WTC11 (cell line): ENCODE measurements around the gene SERPINE1. TPM values are rescaled to one million over a fixed set of nuclear protein-coding genes. Genes with fewer than 3 reads are reported as not detected.

Source experiments
- CBFB ChIP-seq: sonication (generic); formaldehyde crosslinking; IDR thresholded peaks from 2 replicates; pipeline ENCODE4 v1.8.1; 2022; ENCODE audit warnings: mild to moderate bottlenecking, low read depth, missing genetic modification reagents
- CREM ChIP-seq: sonication (generic); formaldehyde crosslinking; IDR thresholded peaks from 2 replicates; pipeline ENCODE4 v1.8.1; 2022; ENCODE audit warnings: mild to moderate bottlenecking, missing genetic modification reagents, moderate library complexity
- E2F1 ChIP-seq: sonication (generic); formaldehyde crosslinking; IDR thresholded peaks from 2 replicates; pipeline ENCODE4 v1.8.0; 2022; ENCODE audit warnings: mild to moderate bottlenecking, missing genetic modification reagents
- ERG ChIP-seq: fragments of 250-450 bp; sonication (Bioruptor Pico); IDR thresholded peaks from 2 replicates; pipeline ENCODE4 v1.8.0; 2021; ENCODE audit warnings: mild to moderate bottlenecking
- GABPB1 ChIP-seq: sonication (generic); formaldehyde crosslinking; IDR thresholded peaks from 2 replicates; pipeline ENCODE4 v1.8.1; 2023; ENCODE audit warnings: mild to moderate bottlenecking, missing genetic modification reagents
- GTF2I ChIP-seq: fragments of 250-450 bp; sonication (Bioruptor Pico); conservative IDR thresholded peaks from 2 replicates; pipeline ENCODE4 v1.4.0; 2021; ENCODE audit warnings: mild to moderate bottlenecking
- IRF2 ChIP-seq: sonication (generic); formaldehyde crosslinking; IDR thresholded peaks from 2 replicates; pipeline ENCODE4 v1.8.0; 2022; ENCODE audit warnings: low read depth, missing genetic modification reagents, borderline replicate concordance
- MAX ChIP-seq: sonication (generic); formaldehyde crosslinking; IDR thresholded peaks from 2 replicates; pipeline ENCODE4 v1.8.0; 2022; ENCODE audit warnings: mild to moderate bottlenecking, missing genetic modification reagents
- MXD4 ChIP-seq: fragments of 250-450 bp; sonication (Bioruptor Pico); IDR thresholded peaks from 2 replicates; pipeline ENCODE4 v1.8.0; 2021; ENCODE audit warnings: mild to moderate bottlenecking, moderate library complexity, borderline replicate concordance
- NR3C1 ChIP-seq: sonication (generic); formaldehyde crosslinking; conservative IDR thresholded peaks from 2 replicates; pipeline ENCODE4 v1.8.1; 2023; ENCODE audit warnings: low read depth, mild to moderate bottlenecking, missing genetic modification reagents
- OVOL2 ChIP-seq: fragments of 250-450 bp; sonication (Bioruptor Pico); IDR thresholded peaks from 2 replicates; pipeline ENCODE4 v1.9.0; 2021; ENCODE audit warnings: mild to moderate bottlenecking, borderline replicate concordance
- PRDM15 ChIP-seq: sonication (generic); formaldehyde crosslinking; IDR thresholded peaks from 2 replicates; pipeline ENCODE4 v1.8.0; 2022; ENCODE audit warnings: missing genetic modification reagents
- PREB ChIP-seq: sonication (generic); formaldehyde crosslinking; IDR thresholded peaks from 2 replicates; pipeline ENCODE4 v1.8.1; 2022; ENCODE audit warnings: mild to moderate bottlenecking, missing genetic modification reagents, moderate library complexity, borderline replicate concordance
- RELA ChIP-seq: sonication (generic); formaldehyde crosslinking; IDR thresholded peaks from 2 replicates; pipeline ENCODE4 v1.8.1; 2022; ENCODE audit warnings: missing genetic modification reagents, mild to moderate bottlenecking, borderline replicate concordance
- SMAD3 ChIP-seq: sonication (generic); formaldehyde crosslinking; IDR thresholded peaks from 2 replicates; pipeline ENCODE4 v1.8.0; 2022; ENCODE audit warnings: missing genetic modification reagents, mild to moderate bottlenecking, borderline replicate concordance
- TEAD1 ChIP-seq: sonication (generic); formaldehyde crosslinking; IDR thresholded peaks from 2 replicates; pipeline ENCODE4 v1.8.0; 2022; ENCODE audit warnings: mild to moderate bottlenecking, missing genetic modification reagents
- TEAD4 ChIP-seq: sonication (generic); formaldehyde crosslinking; IDR thresholded peaks from 2 replicates; pipeline ENCODE4 v1.8.0; 2022; ENCODE audit warnings: mild to moderate bottlenecking, missing genetic modification reagents
- ZNF121 ChIP-seq: sonication (generic); formaldehyde crosslinking; IDR thresholded peaks from 2 replicates; pipeline ENCODE4 v1.8.0; 2023; ENCODE audit warnings: missing genetic modification reagents
- ZNF232 ChIP-seq: sonication (generic); formaldehyde crosslinking; IDR thresholded peaks from 2 replicates; pipeline ENCODE4 v1.8.0; 2022; ENCODE audit warnings: mild to moderate bottlenecking, missing genetic modification reagents
- ZNF396 ChIP-seq: fragments of 250-450 bp; sonication (Bioruptor Pico); IDR thresholded peaks from 2 replicates; pipeline ENCODE4 v1.8.0; 2021; ENCODE audit warnings: mild to moderate bottlenecking, moderate library complexity, borderline replicate concordance
- ZNF416 ChIP-seq: fragments of 250-450 bp; sonication (Bioruptor Pico); IDR thresholded peaks from 2 replicates; pipeline ENCODE4 v1.9.0; 2021; ENCODE audit warnings: mild to moderate bottlenecking, inconsistent platforms
- ZNF423 ChIP-seq: fragments of 250-450 bp; sonication (Bioruptor Pico); IDR thresholded peaks from 2 replicates; pipeline ENCODE4 v2.1.2; 2022; ENCODE audit warnings: mild to moderate bottlenecking, moderate library complexity
- total RNA-seq: library from RNA; stranded (reverse); gene quantifications from 3 replicates; pipeline ENCODE4 v1.2.3, GENCODE V29; 2021

SERPINE1 gene
- total RNA-seq, 1 experiment from 2014 or later, result 2.6 TPM

GRCh38 chr7:101126651-101127459 is at the start of gene SERPINE1 (continued):
- TF ChIP-seq PRDM15 (CRISPR knock-in tag), result no peak
- no peak for TF ChIP-seq CREM (CRISPR knock-in tag)
- peak; percentile 34 for TF ChIP-seq MAX
- no peak for TF ChIP-seq SMAD3 (CRISPR knock-in tag)
- no peak for TF ChIP-seq NR3C1 (CRISPR knock-in tag)
- TF ChIP-seq ZNF121 (CRISPR knock-in tag), result no peak
- TF ChIP-seq ERG, result no peak
- TF ChIP-seq PREB (CRISPR knock-in tag), result no peak
- no peak for TF ChIP-seq CBFB (CRISPR knock-in tag)
- no peak for TF ChIP-seq ZNF416 (CRISPR knock-in tag)
- no peak for TF ChIP-seq IRF2 (CRISPR knock-in tag)
- TF ChIP-seq RELA (CRISPR knock-in tag), result no peak
- TF ChIP-seq ZNF232 (CRISPR knock-in tag), result 0 out of 2 replicates have a peak, but pooled peaks have one; percentile 23
- TF ChIP-seq OVOL2 (CRISPR knock-in tag), result no peak
- peak; percentile 70 for TF ChIP-seq GABPB1 (CRISPR knock-in tag)
- TF ChIP-seq ZNF396, result no peak
- peak; percentile 51; the same call in 1 of the 2 replicates for TF ChIP-seq TEAD1 (CRISPR knock-in tag)
- no peak for TF ChIP-seq GTF2I (CRISPR knock-in tag)
- TF ChIP-seq TEAD4 (CRISPR knock-in tag), result no peak
- TF ChIP-seq MXD4 (CRISPR knock-in tag), result no peak
- TF ChIP-seq ZNF423 (CRISPR knock-in tag), result no peak
- TF ChIP-seq E2F1 (CRISPR knock-in tag), result no peak
